Measurements from ENCODE around the gene GRIK4.
"Not testable (repeated sequence)": the region's sequence is repeated elsewhere in the genome, so short reads cannot be mapped to it uniquely, and the experiment has no call there.

The GRIK4 gene

DNA sequence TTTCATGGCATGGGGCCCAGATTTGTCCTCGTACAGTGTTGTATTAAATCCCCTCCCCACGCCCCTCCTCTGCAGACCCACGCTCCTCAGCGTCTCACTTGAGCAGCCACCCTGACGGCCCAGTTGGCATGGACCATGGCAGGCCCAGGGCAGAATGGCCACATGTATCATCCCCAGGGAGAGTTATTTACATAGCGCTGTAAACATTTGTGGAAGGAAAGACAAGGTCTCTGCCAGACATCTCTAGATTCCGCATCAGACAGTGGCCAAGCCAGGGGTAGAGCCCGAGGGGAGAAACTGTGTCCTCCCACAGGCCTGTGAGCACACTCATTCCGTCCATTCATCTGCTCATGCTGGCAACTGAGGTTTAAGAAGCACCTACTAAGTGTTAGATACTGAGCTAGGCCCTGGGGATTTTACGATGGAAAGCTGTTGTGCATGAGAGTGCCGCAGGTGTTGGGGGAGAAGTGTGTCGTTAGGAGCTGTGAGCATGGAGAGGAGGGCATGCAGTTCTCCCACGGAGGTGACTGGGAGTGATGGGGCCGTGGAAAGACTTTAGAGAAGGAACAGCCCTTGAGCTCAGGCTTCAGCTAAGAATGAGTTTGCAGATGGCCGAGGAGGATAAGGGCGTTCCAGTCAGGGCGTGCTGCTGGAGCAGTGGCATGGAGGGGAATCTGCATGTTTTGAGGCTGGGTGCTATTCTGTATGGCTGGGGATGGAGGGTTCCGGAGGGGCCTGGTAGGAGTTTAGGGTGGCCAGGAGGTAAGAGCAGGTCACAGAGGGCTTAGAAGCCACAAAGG lies 94.9 kb downstream of the GRIK4 start:
- Histone ChIP-seq H3K4me3 (ENCODE audit: low read length) (no peak overlapping the region), H3K36me3 (ENCODE audit: insufficient read depth, low read length) (no peaks in the 10 kb centered on the region), H3K4me1 (ENCODE audit: insufficient read depth, low read length) (peaks cover 28% of the 10 kb centered on the region)

GRCh38 chr11:120608061-120608460 lies 96.5 kb downstream of the GRIK4 start:
- H3K4me3 ChIP-seq (ENCODE audit: low read length): no peak overlapping the region

More for the DNA sequence above, 94.9 kb downstream of the GRIK4 start:
- Histone ChIP-seq H3K27me3 (ENCODE audit: insufficient read depth, low read length) (no peaks in the 10 kb centered on the region), H2AFZ (ENCODE audit: low read depth, low read length) (no peak overlapping the region), H3K9me3 (ENCODE audit: low read length) (no peaks in the 10 kb centered on the region)

GRCh38 chr11:120608760-120609211 lies 97.2 kb downstream of the GRIK4 start:
- peaks cover 35% of the 10 kb centered on the region for H3K4me1 ChIP-seq (ENCODE audit: insufficient read depth, low read length)
- no peaks in the 10 kb centered on the region for H3K9me3 ChIP-seq (ENCODE audit: low read length)
- no peak overlapping the region for H2AFZ ChIP-seq (ENCODE audit: low read depth, low read length)
- no peak overlapping the region for H3K4me3 ChIP-seq (ENCODE audit: low read length)
- no peaks in the 10 kb centered on the region for H3K27me3 ChIP-seq (ENCODE audit: insufficient read depth, low read length)
- no peaks in the 10 kb centered on the region for H3K36me3 ChIP-seq (ENCODE audit: insufficient read depth, low read length)

More at GRCh38 chr11:120608061-120608460, 96.5 kb downstream of the GRIK4 start:
- H3K27me3 ChIP-seq (ENCODE audit: insufficient read depth, low read length): no peaks in the 10 kb centered on the region
- H3K9me3 ChIP-seq (ENCODE audit: low read length): no peaks in the 10 kb centered on the region
- no peak overlapping the region for H2AFZ ChIP-seq (ENCODE audit: low read depth, low read length)
- peaks cover 34% of the 10 kb centered on the region for H3K4me1 ChIP-seq (ENCODE audit: insufficient read depth, low read length)
- H3K36me3 ChIP-seq (ENCODE audit: insufficient read depth, low read length): no peaks in the 10 kb centered on the region

DNA sequence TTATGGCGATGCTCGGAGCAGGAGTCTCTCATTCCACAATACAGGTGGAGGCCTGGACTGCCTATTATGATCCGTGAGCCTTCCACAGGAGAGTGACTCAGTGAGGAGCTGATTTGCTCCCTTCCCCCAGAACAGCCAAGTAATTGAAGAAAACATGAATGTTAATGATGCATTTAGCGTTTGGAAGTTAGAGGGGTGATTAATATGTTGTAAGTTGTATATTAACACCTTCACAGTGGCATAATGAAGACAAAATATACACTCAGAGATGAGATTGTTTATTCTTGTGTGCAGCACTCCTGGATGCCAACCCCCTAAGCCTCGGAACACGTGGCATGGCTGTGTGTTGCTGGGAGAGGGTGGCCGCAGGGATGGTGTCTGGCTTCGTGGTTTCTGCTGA lies 98.6 kb downstream of the GRIK4 start:
- H2AFZ ChIP-seq (ENCODE audit: low read depth, low read length): no peak overlapping the region
- H3K4me1 ChIP-seq (ENCODE audit: insufficient read depth, low read length): peaks cover 35% of the 10 kb centered on the region
- no peaks in the 10 kb centered on the region for H3K9me3 ChIP-seq (ENCODE audit: low read length)
- H3K36me3 ChIP-seq (ENCODE audit: insufficient read depth, low read length): no peaks in the 10 kb centered on the region
- no peaks in the 10 kb centered on the region for H3K27me3 ChIP-seq (ENCODE audit: insufficient read depth, low read length)
- no peak overlapping the region for H3K4me3 ChIP-seq (ENCODE audit: low read length)

GRCh38 chr11:120611581-120611980 lies 100.0 kb downstream of the GRIK4 start:
- Histone ChIP-seq H3K9me3 (ENCODE audit: low read length) (no peaks in the 10 kb centered on the region), H3K4me3 (ENCODE audit: low read length) (no peak overlapping the region), H3K27me3 (ENCODE audit: insufficient read depth, low read length) (no peaks in the 10 kb centered on the region), H3K36me3 (ENCODE audit: insufficient read depth, low read length) (no peaks in the 10 kb centered on the region), H3K4me1 (ENCODE audit: insufficient read depth, low read length) (peaks cover 31% of the 10 kb centered on the region), H2AFZ (ENCODE audit: low read depth, low read length) (no peak overlapping the region)

- no peak overlapping the region for H3K4me3 ChIP-seq (ENCODE audit: low read length)
- peaks cover 31% of the 10 kb centered on the region for H3K4me1 ChIP-seq (ENCODE audit: insufficient read depth, low read length)
- H2AFZ ChIP-seq (ENCODE audit: low read depth, low read length): no peak overlapping the region
Observed at GRCh38 chr11:120612513-120613263, 101.1 kb downstream of the GRIK4 start.

GRCh38 chr11:120613264-120614226 lies 102.0 kb downstream of the GRIK4 start:
- Histone ChIP-seq H2AFZ (ENCODE audit: low read depth, low read length) (no peak overlapping the region), H3K36me3 (ENCODE audit: insufficient read depth, low read length) (no peaks in the 10 kb centered on the region), H3K4me1 (ENCODE audit: insufficient read depth, low read length) (peaks cover 23% of the 10 kb centered on the region), H3K9me3 (ENCODE audit: low read length) (peaks cover 5% of the 10 kb centered on the region), H3K27me3 (ENCODE audit: insufficient read depth, low read length) (no peaks in the 10 kb centered on the region), H3K4me3 (ENCODE audit: low read length) (no peak overlapping the region)

More at GRCh38 chr11:120612513-120613263, 101.1 kb downstream of the GRIK4 start:
- Histone ChIP-seq H3K27me3 (ENCODE audit: insufficient read depth, low read length) (no peaks in the 10 kb centered on the region), H3K36me3 (ENCODE audit: insufficient read depth, low read length) (no peaks in the 10 kb centered on the region), H3K9me3 (ENCODE audit: low read length) (peaks cover 2% of the 10 kb centered on the region)

GRCh38 chr11:120615391-120615790 lies 103.8 kb downstream of the GRIK4 start:
- H3K9me3 ChIP-seq (ENCODE audit: low read length): peaks cover 12% of the 10 kb centered on the region
- H3K36me3 ChIP-seq (ENCODE audit: insufficient read depth, low read length): no peaks in the 10 kb centered on the region
- H3K27me3 ChIP-seq (ENCODE audit: insufficient read depth, low read length): no peaks in the 10 kb centered on the region
- peaks cover 8% of the 10 kb centered on the region for H3K4me1 ChIP-seq (ENCODE audit: insufficient read depth, low read length)
- H3K4me3 ChIP-seq (ENCODE audit: low read length): no peak overlapping the region
- no peak overlapping the region for H2AFZ ChIP-seq (ENCODE audit: low read depth, low read length)

GRCh38 chr11:120618399-120618798 lies 106.9 kb downstream of the GRIK4 start:
- peaks cover 5% of the 10 kb centered on the region for H3K4me1 ChIP-seq (ENCODE audit: insufficient read depth, low read length)
- no peak overlapping the region for H3K4me3 ChIP-seq (ENCODE audit: low read length)
- H3K27me3 ChIP-seq (ENCODE audit: insufficient read depth, low read length): no peaks in the 10 kb centered on the region
- no peak overlapping the region for H2AFZ ChIP-seq (ENCODE audit: low read depth, low read length)
- peaks cover 12% of the 10 kb centered on the region for H3K9me3 ChIP-seq (ENCODE audit: low read length)
- H3K36me3 ChIP-seq (ENCODE audit: insufficient read depth, low read length): no peaks in the 10 kb centered on the region

- no peaks in the 10 kb centered on the region for H3K27me3 ChIP-seq (ENCODE audit: insufficient read depth, low read length)
- no peak overlapping the region for H3K4me3 ChIP-seq (ENCODE audit: low read length)
- no peaks in the 10 kb centered on the region for H3K36me3 ChIP-seq (ENCODE audit: insufficient read depth, low read length)
- no peak overlapping the region for H2AFZ ChIP-seq (ENCODE audit: low read depth, low read length)
- peaks cover 12% of the 10 kb centered on the region for H3K9me3 ChIP-seq (ENCODE audit: low read length)
- peaks cover 5% of the 10 kb centered on the region for H3K4me1 ChIP-seq (ENCODE audit: insufficient read depth, low read length)
Observed at GRCh38 chr11:120622189-120622875, 110.8 kb downstream of the GRIK4 start.

GRCh38 chr11:120624992-120625391 lies 113.4 kb downstream of the GRIK4 start:
- H3K36me3 ChIP-seq (ENCODE audit: insufficient read depth, low read length); H3K4me3 ChIP-seq (ENCODE audit: low read length); H3K27me3 ChIP-seq (ENCODE audit: insufficient read depth, low read length); H3K9me3 ChIP-seq (ENCODE audit: low read length); H2AFZ ChIP-seq (ENCODE audit: low read depth, low read length): not testable (repeated sequence)
- H3K4me1 ChIP-seq (ENCODE audit: insufficient read depth, low read length): peaks cover 12% of the 10 kb centered on the region

DNA sequence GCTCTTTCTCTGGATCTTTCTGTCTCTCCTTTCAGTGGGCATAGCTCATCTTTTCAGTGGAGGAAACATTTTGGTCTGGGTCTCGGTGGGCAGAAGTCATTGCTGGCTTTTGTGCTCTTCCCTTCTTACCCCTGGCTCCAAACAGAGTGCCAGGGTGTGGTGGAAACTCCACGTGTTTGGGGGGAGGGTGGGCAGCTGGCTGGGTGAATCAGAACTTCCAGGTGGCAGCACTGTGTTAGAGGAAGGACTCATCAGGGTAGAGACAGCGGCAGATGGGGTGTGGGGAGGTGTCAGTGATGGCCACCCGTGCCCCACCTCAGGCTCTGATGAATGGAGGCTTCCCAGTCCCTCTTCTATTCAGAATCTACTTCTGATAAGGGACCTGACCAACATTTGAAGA lies 114.0 kb downstream of the GRIK4 start:
- Histone ChIP-seq H3K4me1 (ENCODE audit: insufficient read depth, low read length) (peaks cover 17% of the 10 kb centered on the region), H3K36me3 (ENCODE audit: insufficient read depth, low read length) (no peaks in the 10 kb centered on the region), H3K9me3 (ENCODE audit: low read length) (no peaks in the 10 kb centered on the region), H3K4me3 (ENCODE audit: low read length) (no peak overlapping the region), H3K27me3 (ENCODE audit: insufficient read depth, low read length) (no peaks in the 10 kb centered on the region), H2AFZ (ENCODE audit: low read depth, low read length) (no peak overlapping the region)
